ENCODE measurements around the gene CCDC60. TPM values are rescaled to one million over a fixed set of nuclear protein-coding genes. Genes with fewer than 3 reads are reported as not detected.

The CCDC60 gene
- total and polyA plus RNA-seq, 2 of the 13 experiments (the other 11 are each of a cell fraction or from before 2014, with no cell fraction given): not detected

DNA sequence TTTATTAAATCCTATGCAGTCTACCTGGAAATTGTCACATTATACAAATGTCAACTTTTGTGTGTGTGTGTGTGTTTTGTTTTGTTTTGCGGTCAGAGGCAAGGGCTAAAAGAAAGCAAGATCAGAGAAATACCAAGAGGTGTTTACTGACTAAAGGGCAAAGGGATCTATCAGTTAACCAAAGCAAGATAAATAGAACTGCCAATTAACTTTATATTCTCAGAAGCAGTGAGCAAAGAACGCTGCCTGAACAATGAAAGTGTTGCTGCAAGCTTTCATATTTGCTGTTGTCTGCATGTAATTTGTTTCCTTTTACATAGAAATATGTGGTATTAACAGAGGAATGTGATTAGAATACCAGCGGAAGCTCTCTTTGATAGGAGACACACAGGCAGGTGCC lies 30.9 kb downstream of the CCDC60 start:
- no peak overlapping the region for H2AFZ ChIP-seq (ENCODE audit: low read length)
- H4K20me1 ChIP-seq (ENCODE audit: insufficient read depth, low read length): no peaks in the 10 kb centered on the region
- peak; percentile 71 for ATAC-seq
- H3K4me1 ChIP-seq (ENCODE audit: insufficient read depth, low read length): peaks cover 21% of the 10 kb centered on the region
- ChIA-PET CTCF (ENCODE audit: low intra/inter-chr PET ratio, low total read pairs) (no interaction called here), POLR2A (no interaction called here)
- no peak for FAIRE-seq
- no peaks in the 10 kb centered on the region for H3K79me2 ChIP-seq (ENCODE audit: insufficient read depth, low read length)
- intact Hi-C loops (cut with micrococcal nuclease; ENCODE audit: unreplicated experiment): no loop called here
- H3K9ac ChIP-seq (ENCODE audit: insufficient read depth, low read depth, low read length): no peak overlapping the region
- H3K9me3 ChIP-seq (ENCODE audit: low read length): no peaks in the 10 kb centered on the region
- in situ Hi-C loops (cut with HindIII; ENCODE audit: extremely low pct_ligation_motif_present, low pct_unique_long_range_greater_than_20kb): no loop called here
- WGBS (ENCODE audit: low lambda C conversion rate): 2% methylated on average over 3 of the region's 3 CpGs
- no peaks in the 10 kb centered on the region for H3K27me3 ChIP-seq (ENCODE audit: control insufficient read depth in 1 of 2, insufficient read depth in 2 of 2, low read length in 2 of 2)
- BruUV-seq (replicated peaks): no TSS peak
- H3K36me3 ChIP-seq (replicated peaks in 1 of 2; ENCODE audit: control insufficient read depth in 1 of 2, insufficient read depth in 2 of 2, low read length in 2 of 2): no peaks in the 10 kb centered on the region
- no peak overlapping the region for H3K4me3 ChIP-seq (replicated peaks in 1 of 3; ENCODE audit: insufficient read depth in 1 of 3, low read depth in 2 of 3, low read length in 3 of 3)
- peak; percentile 29 for DNase-seq (ENCODE audit: low spot score)
- H3K4me2 ChIP-seq (ENCODE audit: low read depth, low read length): no peak overlapping the region
- no peak overlapping the region for H3K27ac ChIP-seq (ENCODE audit: extremely low read length, insufficient read depth, low read length)
- TF ChIP-seq PREB (CRISPR knock-in tag; IDR thresholded peaks at IDR 0.05) (no peak), THAP7 (CRISPR knock-in tag; IDR thresholded peaks at IDR 0.05) (no peak), ZNF451 (CRISPR knock-in tag; IDR thresholded peaks at IDR 0.05) (no peak), FOXP1 (IDR thresholded peaks at IDR 0.05) (peak; percentile 65; the same call in 1 of the 2 replicates), FOXP1 (CRISPR knock-in tag; IDR thresholded peaks at IDR 0.05) (peak; percentile 76), SOX13 (IDR thresholded peaks at IDR 0.05) (no peak), SOX13 (CRISPR knock-in tag; conservative IDR thresholded peaks at IDR 0.05 in 1 of 2, IDR thresholded peaks at IDR 0.05 in 1 of 2) (0 out of 4 replicates have a peak, but pooled peaks of 1 of the 2 experiments have one; percentile 8), ZNF646 (CRISPR knock-in tag; IDR thresholded peaks at IDR 0.05) (no peak), JDP2 (CRISPR knock-in tag; IDR thresholded peaks at IDR 0.05; ENCODE audit: borderline replicate concordance) (no peak)
- TF ChIP-seq, protein P1, sequence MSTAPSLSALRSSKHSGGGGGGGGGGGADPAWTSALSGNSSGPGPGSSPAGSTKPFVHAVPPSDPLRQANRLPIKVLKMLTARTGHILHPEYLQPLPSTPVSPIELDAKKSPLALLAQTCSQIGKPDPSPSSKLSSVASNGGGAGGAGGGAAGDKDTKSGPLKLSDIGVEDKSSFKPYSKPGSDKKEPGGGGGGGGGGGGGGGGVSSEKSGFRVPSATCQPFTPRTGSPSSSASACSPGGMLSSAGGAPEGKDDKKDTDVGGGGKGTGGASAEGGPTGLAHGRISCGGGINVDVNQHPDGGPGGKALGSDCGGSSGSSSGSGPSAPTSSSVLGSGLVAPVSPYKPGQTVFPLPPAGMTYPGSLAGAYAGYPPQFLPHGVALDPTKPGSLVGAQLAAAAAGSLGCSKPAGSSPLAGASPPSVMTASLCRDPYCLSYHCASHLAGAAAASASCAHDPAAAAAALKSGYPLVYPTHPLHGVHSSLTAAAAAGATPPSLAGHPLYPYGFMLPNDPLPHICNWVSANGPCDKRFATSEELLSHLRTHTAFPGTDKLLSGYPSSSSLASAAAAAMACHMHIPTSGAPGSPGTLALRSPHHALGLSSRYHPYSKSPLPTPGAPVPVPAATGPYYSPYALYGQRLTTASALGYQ (CRISPR knock-in tag; IDR thresholded peaks at IDR 0.05): no peak
- TF ChIP-seq, protein P2, sequence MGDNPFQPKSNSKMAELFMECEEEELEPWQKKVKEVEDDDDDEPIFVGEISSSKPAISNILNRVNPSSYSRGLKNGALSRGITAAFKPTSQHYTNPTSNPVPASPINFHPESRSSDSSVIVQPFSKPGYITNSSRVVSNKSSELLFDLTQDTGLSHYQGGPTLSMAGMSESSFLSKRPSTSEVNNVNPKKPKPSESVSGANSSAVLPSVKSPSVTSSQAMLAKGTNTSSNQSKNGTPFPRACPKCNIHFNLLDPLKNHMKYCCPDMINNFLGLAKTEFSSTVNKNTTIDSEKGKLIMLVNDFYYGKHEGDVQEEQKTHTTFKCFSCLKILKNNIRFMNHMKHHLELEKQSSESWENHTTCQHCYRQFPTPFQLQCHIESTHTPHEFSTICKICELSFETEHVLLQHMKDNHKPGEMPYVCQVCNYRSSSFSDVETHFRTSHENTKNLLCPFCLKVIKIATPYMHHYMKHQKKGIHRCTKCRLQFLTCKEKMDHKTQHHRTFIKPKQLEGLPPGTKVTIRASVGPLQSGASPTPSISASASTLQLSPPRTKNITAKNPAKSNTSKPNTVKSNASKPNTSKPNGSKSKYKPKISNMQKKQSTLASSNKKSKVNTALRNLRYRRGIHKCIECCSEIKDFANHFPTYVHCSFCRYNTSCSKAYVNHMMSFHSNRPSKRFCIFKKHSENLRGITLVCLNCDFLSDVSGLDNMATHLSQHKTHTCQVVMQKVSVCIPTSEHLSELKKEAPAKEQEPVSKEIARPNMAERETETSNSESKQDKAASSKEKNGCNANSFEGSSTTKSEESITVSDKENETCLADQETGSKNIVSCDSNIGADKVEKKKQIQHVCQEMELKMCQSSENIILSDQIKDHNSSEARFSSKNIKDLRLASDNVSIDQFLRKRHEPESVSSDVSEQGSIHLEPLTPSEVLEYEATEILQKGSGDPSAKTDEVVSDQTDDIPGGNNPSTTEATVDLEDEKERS (CRISPR knock-in tag; IDR thresholded peaks at IDR 0.05): no peak
